GM20000 (cell line): ENCODE results near the gene XCL2.
A peak's percentile ranks its signal among the peaks of the same experiment; 100 is the strongest.

ENCODE experiments used
- DNase-seq: peaks from one replicate; pipeline ENCODE4 v3.0.0; 2012; ENCODE audit warnings: low spot score
- CTCF ChIP-seq: IDR thresholded peaks from 2 replicates; pipeline ENCODE4 v1.5.1; 2012; ENCODE audit warnings: mild to moderate bottlenecking, control low read depth; ENCODE audit errors: extremely low read depth, missing control alignments

Gene XCL2

DNA sequence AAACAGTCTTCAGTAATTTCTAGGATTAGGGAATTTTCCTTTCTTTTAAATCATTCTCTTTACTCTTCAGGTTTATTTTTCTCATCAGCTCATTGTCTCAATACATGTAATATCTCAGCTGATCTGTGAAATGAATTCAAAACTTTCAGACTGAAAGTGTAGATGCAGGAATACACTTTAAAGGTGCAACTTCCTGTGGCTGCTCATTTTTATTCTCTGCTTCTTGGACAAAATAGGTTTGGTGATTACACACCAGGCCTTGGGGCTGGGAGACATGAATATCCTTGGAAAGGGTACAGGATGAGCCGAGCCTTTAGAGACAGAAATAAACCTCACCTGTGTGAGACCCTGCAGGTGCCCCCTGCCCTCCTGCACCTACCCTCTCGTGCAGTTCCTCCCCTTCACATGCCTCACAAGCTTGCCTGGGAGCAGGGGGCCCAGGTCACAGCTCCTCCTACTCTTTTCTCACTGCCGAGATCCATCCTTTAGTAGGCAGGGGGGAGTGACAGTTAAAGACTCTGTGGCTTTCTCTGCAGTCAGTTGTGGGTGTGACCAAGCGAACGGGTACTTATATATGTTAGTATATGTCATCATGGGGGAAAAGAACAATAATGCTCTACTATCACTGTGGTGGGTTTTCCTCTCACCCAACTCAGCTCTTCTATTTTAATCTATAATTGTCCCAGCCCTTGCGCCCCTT is 23.6 kb downstream of the XCL2 start:
- no peak for TF ChIP-seq CTCF
- DNase-seq = peak; percentile 50

DNA sequence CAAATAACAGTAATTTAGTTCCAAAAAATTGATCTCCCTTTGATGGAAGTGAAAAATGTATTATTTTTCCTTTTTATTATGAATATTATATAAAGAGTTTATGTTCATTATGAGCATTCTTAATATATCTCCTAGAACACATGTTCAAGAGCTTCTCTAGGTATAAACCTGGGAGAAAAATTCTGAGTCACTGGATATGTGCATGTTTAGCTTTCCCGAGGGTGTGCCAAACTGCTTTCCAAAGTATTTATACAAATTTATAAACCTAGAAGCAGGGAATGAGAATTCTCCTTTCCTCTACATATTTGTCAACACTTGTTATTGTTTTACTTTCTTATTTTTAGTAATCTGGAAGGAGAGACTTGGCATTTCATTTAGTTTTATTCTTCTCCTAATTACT is 25.0 kb downstream of the XCL2 start:
- TF ChIP-seq CTCF = no peak
- DNase-seq = no peak

DNA sequence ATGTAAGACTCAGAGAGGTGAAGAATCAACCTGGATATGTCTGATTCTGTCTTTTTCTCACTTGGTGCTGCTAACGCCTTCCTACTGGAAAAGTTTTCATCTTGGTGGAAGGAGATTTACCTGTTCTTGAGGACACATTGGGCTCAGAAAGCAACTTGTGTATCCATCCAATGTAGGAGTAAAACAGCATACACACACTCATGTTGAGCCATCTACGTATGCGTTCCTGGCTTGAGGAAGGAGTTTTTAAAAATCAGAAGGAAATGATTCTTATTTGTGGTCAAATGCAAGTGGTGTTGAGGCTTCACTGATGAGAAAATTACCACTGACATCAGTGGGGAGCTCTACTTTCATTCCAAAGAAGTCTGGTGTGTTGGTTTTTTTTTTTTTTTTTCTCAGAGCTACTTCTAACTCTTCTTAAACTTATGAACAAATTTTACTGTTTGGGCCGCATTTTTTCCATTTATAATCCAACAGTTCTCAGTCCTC is 25.6 kb downstream of the XCL2 start:
- TF ChIP-seq CTCF = no peak
- no peak for DNase-seq

- TF ChIP-seq CTCF = no peak
- no peak for DNase-seq
Measured at GRCh38 chr1:168514455-168514854, 29.3 kb downstream of the XCL2 start.

DNA sequence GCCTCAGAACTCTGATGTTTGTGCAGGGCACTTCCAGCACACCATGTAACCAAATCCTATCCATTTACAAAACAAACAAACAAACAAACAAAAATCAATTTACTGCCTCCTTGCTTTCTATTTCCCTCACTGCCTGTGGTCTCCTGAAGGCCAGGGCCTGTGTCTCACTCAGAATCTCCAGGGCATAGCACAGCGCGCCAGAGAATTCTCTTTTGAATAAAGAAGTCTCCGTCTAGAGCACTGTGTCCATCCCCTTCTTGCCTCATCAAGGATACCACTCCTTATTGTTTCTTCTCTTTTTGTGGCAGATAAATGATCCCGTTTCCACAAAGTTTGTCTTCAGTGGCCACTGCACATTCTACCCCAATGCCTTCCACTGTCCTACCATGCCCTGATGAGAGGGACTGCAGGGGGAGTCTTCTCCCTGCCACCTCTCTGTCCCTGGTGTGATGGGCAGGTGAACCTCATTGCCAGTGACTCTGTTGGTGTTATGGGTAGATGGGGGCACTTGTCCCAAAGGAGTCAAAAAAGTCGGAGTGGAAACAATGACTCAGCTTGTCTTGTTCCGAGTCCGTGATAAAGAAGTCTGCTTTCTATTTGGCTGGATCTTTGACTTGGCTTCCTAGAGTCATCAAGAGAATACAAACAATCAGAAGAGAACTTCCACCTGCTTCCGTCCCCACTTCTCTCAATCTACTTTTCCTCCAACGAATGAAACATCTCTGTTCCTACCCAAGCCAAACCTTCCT is 30.0 kb downstream of the XCL2 start:
- DNase-seq = no peak
- TF ChIP-seq CTCF = no peak

- TF ChIP-seq CTCF = no peak
- DNase-seq = no peak
Measured at GRCh38 chr1:168512864-168513595, 30.8 kb downstream of the XCL2 start.
